NB4 (cell line): ENCODE data around the gene AGBL1.

Source experiments
- DNase-seq: peaks from one replicate; pipeline ENCODE4 v3.0.0; 2010; ENCODE audit warnings: low read depth
- H3K4me3 ChIP-seq: one replicate; pipeline ENCODE4 v1.5.1; 2011; ENCODE audit warnings: mild to moderate bottlenecking, low read depth, low read length, moderate library complexity
- CTCF ChIP-seq: IDR thresholded peaks from one replicate; pipeline ENCODE4 v1.5.1; 2012; ENCODE audit warnings: low read depth, low read length
- MAX ChIP-seq: IDR thresholded peaks from 2 replicates; pipeline ENCODE4 v1.6.1; 2011; ENCODE audit warnings: low read depth, low read length
- MYC ChIP-seq: IDR thresholded peaks from 2 replicates; pipeline ENCODE4 v1.6.1; 2011; ENCODE audit warnings: low read depth, low read length
- POLR2A ChIP-seq: IDR thresholded peaks from 2 replicates; pipeline ENCODE4 v1.6.1; 2011; ENCODE audit warnings: mild to moderate bottlenecking; ENCODE audit not compliant: insufficient read length; ENCODE audit errors: extremely low read depth

Gene AGBL1

GRCh38 chr15:86136861-86137260 lies 57.2 kb downstream of the AGBL1 start:
- no peak for DNase-seq
- TF ChIP-seq POLR2A (no peak), CTCF (no peak), MYC (no peak), MAX (no peak)
- no peak overlapping the region for H3K4me3 ChIP-seq

GRCh38 chr15:86138798-86139197 lies 59.1 kb downstream of the AGBL1 start:
- TF ChIP-seq POLR2A (no peak), MAX (no peak), CTCF (no peak), MYC (no peak)
- no peak overlapping the region for H3K4me3 ChIP-seq
- DNase-seq, result no peak

- H3K4me3 ChIP-seq, result no peak overlapping the region
- peak; percentile 20 for DNase-seq
- TF ChIP-seq MYC (no peak), POLR2A (no peak), CTCF (peak; percentile 19), MAX (no peak)
These were observed 60.2 kb downstream of the AGBL1 start for GRCh38 chr15:86139828-86140227.

- no peak for TF ChIP-seq POLR2A
- TF ChIP-seq MAX, result no peak
- TF ChIP-seq MYC, result no peak
- no peak for TF ChIP-seq CTCF
- DNase-seq, result no peak
- H3K4me3 ChIP-seq, result no peak overlapping the region
These were observed 75.0 kb downstream of the AGBL1 start for GRCh38 chr15:86154705-86155104.

- DNase-seq, result no peak
- no peak overlapping the region for H3K4me3 ChIP-seq
- TF ChIP-seq POLR2A (no peak), MAX (no peak), CTCF (no peak), MYC (no peak)
These were observed 75.9 kb downstream of the AGBL1 start for GRCh38 chr15:86155551-86155950.

GRCh38 chr15:86157606-86158293 lies 78.1 kb downstream of the AGBL1 start:
- H3K4me3 ChIP-seq, result no peak overlapping the region
- no peak for TF ChIP-seq POLR2A
- no peak for TF ChIP-seq MAX
- TF ChIP-seq MYC, result no peak
- no peak for TF ChIP-seq CTCF
- DNase-seq, result no peak
